ENCODE measurements around the gene NEK1. TPM values are rescaled to one million over a fixed set of nuclear protein-coding genes. Genes with fewer than 3 reads are reported as not detected.

The NEK1 gene
- total RNA-seq, 6 experiments from 2014 or later, result 9.4 to 11.1 (median 10.0) TPM

GRCh38 chr4:169345316-169345721 lies 267.1 kb downstream of the NEK1 start:
- H3K27me3 Mint-ChIP-seq (ENCODE audit: insufficient read depth), result no peaks in the 10 kb centered on the region; the same call in 1 of the 2 replicates
- peak overlapping the region; percentile 22 for H3K4me3 Mint-ChIP-seq
- no peaks in the 10 kb centered on the region for H3K36me3 Mint-ChIP-seq (ENCODE audit: low read depth)
- H3K27ac Mint-ChIP-seq, result peak overlapping the region; percentile 53
- peaks cover 49% of the 10 kb centered on the region for H3K4me1 Mint-ChIP-seq (ENCODE audit: low read depth)
- no peaks in the 10 kb centered on the region for H3K9me3 Mint-ChIP-seq
- peak; percentile 71 for DNase-seq
- TF ChIP-seq CTCF (IDR thresholded peaks at IDR 0.05), result no peak

Other genes with a start within 250 kb of the NEK1 start
- 10 to 100 TPM; 32.9 to 39.5 (median 35.0) TPM for gene CLCN3, start 8.0 kb upstream of the NEK1 start, total RNA-seq (2021; fragmentation: NEBNext Ultra II Directional; extraction: Animal tissue kit (Norgen Biotek cat#: 25700))
- 10 to 100 TPM; 25.5 to 33.9 (median 31.0) TPM for gene HPF1, start 145.4 kb upstream of the NEK1 start, total RNA-seq (2021; fragmentation: NEBNext Ultra II Directional; extraction: Animal tissue kit (Norgen Biotek cat#: 25700))